ENCODE measurements around the gene DVL2. TPM values are rescaled to one million over a fixed set of nuclear protein-coding genes. Genes with fewer than 3 reads are reported as not detected.

DVL2 gene
- total RNA-seq, 1 experiment from 2014 or later = 45.3 TPM

DNA sequence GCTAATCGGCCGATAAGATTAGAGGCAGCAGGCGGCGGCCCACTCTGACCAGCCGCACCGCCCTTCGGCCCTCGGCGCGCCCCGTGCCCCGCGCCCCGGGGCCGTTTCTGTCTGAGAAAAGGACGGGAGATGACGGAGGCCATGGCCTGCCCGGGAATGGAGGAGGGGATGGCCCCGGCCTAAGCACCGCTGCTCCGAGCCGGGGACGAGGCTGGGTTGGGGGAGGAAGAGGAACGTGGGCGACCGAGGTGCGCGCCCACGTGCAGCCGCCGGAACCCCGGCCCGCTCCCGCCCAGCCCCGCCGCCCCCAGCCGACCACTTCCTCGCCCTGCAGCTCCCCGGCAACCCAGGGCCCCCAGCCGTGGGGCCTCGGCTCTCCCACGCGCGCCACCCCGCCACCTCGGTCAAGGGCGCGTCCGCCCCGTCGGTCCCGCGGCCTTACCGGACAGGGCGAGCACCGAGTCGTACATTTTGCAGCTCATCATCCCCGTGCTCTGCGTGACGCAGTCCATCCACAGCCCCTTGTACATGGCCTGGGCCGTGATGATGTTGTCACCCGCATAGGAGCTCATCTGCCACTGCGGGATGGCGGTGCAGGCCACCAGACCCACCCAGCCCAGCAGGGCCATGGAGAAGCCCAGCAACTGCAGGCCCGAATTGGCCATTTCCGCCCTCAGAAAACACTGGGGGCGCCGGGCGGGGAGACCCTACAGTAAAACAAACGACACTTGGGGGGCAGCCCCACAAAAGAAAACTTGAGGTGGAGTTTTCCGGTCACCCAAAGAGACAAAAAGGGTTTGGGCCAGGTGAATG, 27.3 kb upstream of the DVL2 start:
- Histone ChIP-seq H3K4me3 (no peak overlapping the region), H3K4me1 (replicated peaks) (peaks cover 26% of the 10 kb centered on the region), H3K27me3 (replicated peaks) (peaks cover 13% of the 10 kb centered on the region; the same call in 1 of the 2 replicates), H3K9me3 (replicated peaks) (no peaks in the 10 kb centered on the region), H3K36me3 (peaks cover 19% of the 10 kb centered on the region), H3K27ac (no peak overlapping the region)
- no peak for DNase-seq (ENCODE audit: low read depth in 1 of 2, low spot score in 2 of 2)

GRCh38 chr17:7260651-7261378, 26.5 kb upstream of the DVL2 start:
- Histone ChIP-seq H3K27me3 (replicated peaks) (peaks cover 13% of the 10 kb centered on the region; the same call in 1 of the 2 replicates), H3K4me1 (replicated peaks) (peaks cover 23% of the 10 kb centered on the region)
- no peak for DNase-seq (ENCODE audit: low read depth in 1 of 2, low spot score in 2 of 2)

DNA sequence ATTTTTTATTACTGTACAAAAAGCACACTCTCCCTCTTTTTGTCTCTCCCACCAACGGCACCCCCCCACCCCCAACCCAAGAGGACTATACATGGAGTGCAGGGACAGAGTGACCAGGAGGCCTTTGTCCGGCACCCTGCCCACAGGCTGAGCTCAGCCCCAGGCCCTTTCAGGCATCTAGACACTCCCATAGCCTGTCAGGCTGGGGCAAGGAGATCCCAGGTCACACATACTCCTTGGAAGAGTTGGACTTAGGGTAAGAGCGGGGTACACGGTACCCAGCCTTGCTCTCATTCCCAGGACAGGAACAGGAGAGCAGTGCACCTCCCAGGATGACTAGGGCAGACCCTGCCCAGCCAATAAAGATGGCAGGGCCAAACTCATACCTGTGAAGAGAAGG, 25.8 kb upstream of the DVL2 start:
- no peak overlapping the region for H3K27ac ChIP-seq
- no peaks in the 10 kb centered on the region for H3K9me3 ChIP-seq (replicated peaks)
- H3K4me3 ChIP-seq = no peak overlapping the region
- H3K36me3 ChIP-seq = peaks cover 31% of the 10 kb centered on the region
- H3K4me1 ChIP-seq (replicated peaks) = peaks cover 18% of the 10 kb centered on the region
- peaks cover 13% of the 10 kb centered on the region; the same call in 1 of the 2 replicates for H3K27me3 ChIP-seq (replicated peaks)
- DNase-seq (ENCODE audit: low read depth in 1 of 2, low spot score in 2 of 2) = no peak

More at GRCh38 chr17:7260651-7261378, 26.5 kb upstream of the DVL2 start:
- no peak overlapping the region for H3K4me3 ChIP-seq
- H3K36me3 ChIP-seq = peaks cover 26% of the 10 kb centered on the region
- no peak overlapping the region for H3K27ac ChIP-seq
- no peaks in the 10 kb centered on the region for H3K9me3 ChIP-seq (replicated peaks)

GRCh38 chr17:7259555-7259889, 25.2 kb upstream of the DVL2 start:
- no peaks in the 10 kb centered on the region for H3K9me3 ChIP-seq (replicated peaks)
- H3K36me3 ChIP-seq = peaks cover 35% of the 10 kb centered on the region
- H3K4me1 ChIP-seq (replicated peaks) = peaks cover 13% of the 10 kb centered on the region
- no peak overlapping the region for H3K27ac ChIP-seq
- H3K27me3 ChIP-seq (replicated peaks) = peaks cover 13% of the 10 kb centered on the region; the same call in 1 of the 2 replicates
- DNase-seq (ENCODE audit: low read depth in 1 of 2, low spot score in 2 of 2) = no peak
- no peak overlapping the region for H3K4me3 ChIP-seq

GRCh38 chr17:7258731-7259554, 24.6 kb upstream of the DVL2 start:
- Histone ChIP-seq H3K9me3 (replicated peaks) (no peaks in the 10 kb centered on the region), H3K4me1 (replicated peaks) (peaks cover 8% of the 10 kb centered on the region; the same call in 1 of the 2 replicates), H3K4me3 (no peak overlapping the region), H3K36me3 (peaks cover 41% of the 10 kb centered on the region), H3K27ac (no peak overlapping the region), H3K27me3 (replicated peaks) (peaks cover 13% of the 10 kb centered on the region; the same call in 1 of the 2 replicates)
- DNase-seq (ENCODE audit: low read depth in 1 of 2, low spot score in 2 of 2) = no peak

DNA sequence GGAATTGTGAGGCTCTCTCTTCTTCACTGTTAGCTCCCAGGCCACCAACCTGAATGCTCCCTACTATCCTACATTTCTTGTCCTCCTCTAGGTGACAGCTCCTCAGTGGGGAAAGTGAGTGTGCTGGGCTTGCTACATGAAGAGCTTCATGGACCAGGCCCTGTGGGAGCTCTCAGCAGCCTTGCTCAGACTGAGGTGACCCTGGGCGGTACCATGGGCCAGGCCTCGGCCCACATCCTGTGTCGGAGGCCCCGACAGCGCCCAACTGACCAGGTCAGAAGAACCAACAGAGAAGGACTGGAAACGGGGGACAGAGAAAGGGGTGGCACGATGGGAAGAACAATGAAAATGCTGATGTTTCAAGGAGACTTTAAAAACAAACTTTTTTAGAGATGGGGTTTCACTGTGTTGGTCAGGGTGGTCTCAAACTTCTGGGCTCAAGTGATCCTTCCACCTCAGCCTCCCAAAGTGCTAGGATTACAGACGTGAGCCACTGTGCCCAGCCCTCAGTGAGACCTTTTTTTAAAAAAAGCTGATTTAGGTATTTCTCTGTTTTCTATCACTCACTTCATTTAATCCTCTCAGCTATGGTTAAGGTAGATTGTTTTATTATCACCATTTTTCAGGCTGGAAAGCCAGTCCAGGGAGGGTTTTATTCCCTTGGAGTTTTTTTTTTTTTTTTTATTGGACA, 22.6 kb upstream of the DVL2 start:
- Histone ChIP-seq H3K4me1 (replicated peaks) (peaks cover 6% of the 10 kb centered on the region; the same call in 1 of the 2 replicates), H3K9me3 (replicated peaks) (no peaks in the 10 kb centered on the region), H3K27ac (no peak overlapping the region), H3K27me3 (replicated peaks) (peaks cover 3% of the 10 kb centered on the region; the same call in 1 of the 2 replicates), H3K4me3 (no peak overlapping the region), H3K36me3 (peaks cover 54% of the 10 kb centered on the region)
- DNase-seq (ENCODE audit: low read depth in 1 of 2, low spot score in 2 of 2) = no peak

DNA sequence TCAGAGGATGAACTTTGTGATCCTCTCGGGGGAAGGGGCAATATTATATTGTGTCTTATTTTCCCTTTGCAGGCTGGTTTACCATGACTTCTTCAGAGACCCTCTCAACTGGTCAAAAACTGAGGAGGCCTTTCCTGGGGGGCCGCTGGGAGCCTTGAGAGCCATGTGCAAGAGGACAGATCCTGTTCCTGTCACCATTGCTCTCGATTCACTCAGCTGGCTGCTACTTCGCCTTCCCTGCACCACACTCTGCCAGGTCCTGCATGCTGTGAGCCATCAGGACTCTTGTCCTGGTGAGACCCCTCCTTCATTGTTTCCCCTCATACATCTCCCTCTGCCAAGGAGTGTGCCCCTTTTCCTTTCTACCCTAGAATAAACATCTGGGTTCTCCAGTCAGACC, 20.2 kb upstream of the DVL2 start:
- H3K27me3 ChIP-seq (replicated peaks) = no peaks in the 10 kb centered on the region
- H3K4me3 ChIP-seq = no peak overlapping the region
- DNase-seq (ENCODE audit: low read depth in 1 of 2, low spot score in 2 of 2) = no peak
- H3K9me3 ChIP-seq (replicated peaks) = no peaks in the 10 kb centered on the region
- H3K4me1 ChIP-seq (replicated peaks) = peaks cover 17% of the 10 kb centered on the region
- H3K27ac ChIP-seq = no peak overlapping the region
- H3K36me3 ChIP-seq = peaks cover 54% of the 10 kb centered on the region

- Histone ChIP-seq H3K4me1 (replicated peaks) (peaks cover 17% of the 10 kb centered on the region), H3K9me3 (replicated peaks) (no peaks in the 10 kb centered on the region), H3K27ac (no peak overlapping the region), H3K4me3 (peak overlapping the region; percentile 91), H3K27me3 (replicated peaks) (no peaks in the 10 kb centered on the region), H3K36me3 (peaks cover 52% of the 10 kb centered on the region)
- no peak for DNase-seq (ENCODE audit: low read depth in 1 of 2, low spot score in 2 of 2)
These were observed 18.8 kb upstream of the DVL2 start for GRCh38 chr17:7253082-7253481.

DNA sequence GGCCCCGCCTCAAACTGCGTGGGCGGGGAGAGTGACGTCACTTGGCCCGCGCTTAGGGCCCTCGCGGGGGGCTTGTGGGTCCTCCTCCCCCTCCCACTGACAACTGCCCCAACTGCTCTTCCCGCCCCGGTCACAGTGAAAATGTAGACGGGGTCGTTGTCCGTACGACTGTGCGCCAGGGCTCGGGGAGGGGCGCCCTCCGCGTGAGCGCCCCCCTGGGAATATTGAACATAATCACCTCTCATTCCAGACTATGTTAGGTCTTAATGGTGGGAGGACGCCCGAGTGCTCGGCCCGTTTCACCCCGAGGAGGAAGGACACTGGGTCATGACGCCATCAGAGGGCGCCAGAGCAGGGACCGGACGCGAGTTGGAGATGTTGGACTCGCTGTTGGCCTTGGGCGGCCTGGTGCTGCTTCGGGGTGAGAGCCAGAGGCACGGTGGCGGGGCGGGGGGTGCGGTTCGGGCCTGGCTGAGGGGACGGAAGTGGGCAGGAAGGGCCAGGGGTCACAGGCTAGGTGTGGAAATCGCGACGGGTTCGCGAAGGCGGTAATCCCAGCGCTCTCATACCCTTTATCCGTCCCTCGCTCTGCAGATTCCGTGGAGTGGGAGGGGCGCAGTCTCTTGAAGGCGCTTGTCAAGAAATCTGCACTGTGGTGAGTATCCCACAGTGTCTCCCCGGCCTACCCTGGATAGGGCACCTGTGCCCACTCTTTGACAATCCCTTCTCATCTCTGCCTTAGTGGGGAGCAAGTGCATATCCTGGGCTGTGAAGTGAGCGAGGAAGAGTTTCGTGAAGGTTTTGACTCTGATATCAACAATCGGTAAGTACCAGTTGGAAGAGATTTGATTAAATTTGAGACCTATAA, 18.1 kb upstream of the DVL2 start, which contains the start of gene ELP5:
ELP5 (plus strand) TSS at position 40 of the 868 bp plus-strand sequence; CDS start at position 376, 336 bp downstream.
- H3K36me3 ChIP-seq = peaks cover 45% of the 10 kb centered on the region
- peaks cover 17% of the 10 kb centered on the region for H3K4me1 ChIP-seq (replicated peaks)
- peak in 1 of 2 experiments; percentile 95 for DNase-seq (ENCODE audit: low read depth in 1 of 2, low spot score in 2 of 2)
- H3K4me3 ChIP-seq = peak within 1 kb of the TSS; percentile 91
- no peaks in the 10 kb centered on the region for H3K27me3 ChIP-seq (replicated peaks)
- no peaks in the 10 kb centered on the region for H3K9me3 ChIP-seq (replicated peaks)
- peak within 1 kb of the TSS; percentile 98 for H3K27ac ChIP-seq

DNA sequence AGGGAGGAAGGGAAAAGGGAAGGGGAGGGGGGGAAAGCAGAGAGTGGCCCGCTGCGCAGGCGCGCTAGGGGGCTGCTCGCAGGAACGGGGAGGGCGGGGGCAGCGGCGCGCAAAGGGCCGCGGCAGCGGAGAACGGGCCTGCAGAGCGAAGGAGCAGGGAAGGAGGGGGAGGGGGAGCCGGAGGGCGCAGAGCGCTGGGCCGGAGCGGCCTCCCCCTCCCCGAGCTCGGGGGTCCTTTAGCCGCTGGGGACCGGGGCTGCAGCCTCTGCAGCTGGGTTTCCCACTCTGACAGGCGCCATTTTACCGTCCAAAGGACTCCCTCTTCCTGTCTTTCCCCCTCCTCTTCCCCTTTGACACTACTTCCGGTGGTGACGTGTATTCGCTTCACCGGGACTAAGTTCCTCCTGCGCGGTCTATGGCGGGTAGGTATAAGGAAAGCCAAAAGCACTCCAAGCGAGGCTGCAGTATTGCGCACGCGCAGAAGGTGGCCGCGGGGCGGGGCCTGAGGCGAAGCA, 17.4 kb upstream of the DVL2 start, which contains the start of gene CTDNEP1:
CTDNEP1 (minus strand) TSS at position 74 of the 515 bp plus-strand sequence. CDS start 438 bp downstream, outside the sequence.
- peaks cover 17% of the 10 kb centered on the region for H3K4me1 ChIP-seq (replicated peaks)
- H3K36me3 ChIP-seq = peaks cover 43% of the 10 kb centered on the region
- peak within 1 kb of the TSS; percentile 98 for H3K27ac ChIP-seq
- no peaks in the 10 kb centered on the region for H3K9me3 ChIP-seq (replicated peaks)
- peak; percentile 99 to 100 for DNase-seq (ENCODE audit: low read depth in 1 of 2, low spot score in 2 of 2)
- H3K4me3 ChIP-seq = peak within 1 kb of the TSS; percentile 91
- H3K27me3 ChIP-seq (replicated peaks) = no peaks in the 10 kb centered on the region

DNA sequence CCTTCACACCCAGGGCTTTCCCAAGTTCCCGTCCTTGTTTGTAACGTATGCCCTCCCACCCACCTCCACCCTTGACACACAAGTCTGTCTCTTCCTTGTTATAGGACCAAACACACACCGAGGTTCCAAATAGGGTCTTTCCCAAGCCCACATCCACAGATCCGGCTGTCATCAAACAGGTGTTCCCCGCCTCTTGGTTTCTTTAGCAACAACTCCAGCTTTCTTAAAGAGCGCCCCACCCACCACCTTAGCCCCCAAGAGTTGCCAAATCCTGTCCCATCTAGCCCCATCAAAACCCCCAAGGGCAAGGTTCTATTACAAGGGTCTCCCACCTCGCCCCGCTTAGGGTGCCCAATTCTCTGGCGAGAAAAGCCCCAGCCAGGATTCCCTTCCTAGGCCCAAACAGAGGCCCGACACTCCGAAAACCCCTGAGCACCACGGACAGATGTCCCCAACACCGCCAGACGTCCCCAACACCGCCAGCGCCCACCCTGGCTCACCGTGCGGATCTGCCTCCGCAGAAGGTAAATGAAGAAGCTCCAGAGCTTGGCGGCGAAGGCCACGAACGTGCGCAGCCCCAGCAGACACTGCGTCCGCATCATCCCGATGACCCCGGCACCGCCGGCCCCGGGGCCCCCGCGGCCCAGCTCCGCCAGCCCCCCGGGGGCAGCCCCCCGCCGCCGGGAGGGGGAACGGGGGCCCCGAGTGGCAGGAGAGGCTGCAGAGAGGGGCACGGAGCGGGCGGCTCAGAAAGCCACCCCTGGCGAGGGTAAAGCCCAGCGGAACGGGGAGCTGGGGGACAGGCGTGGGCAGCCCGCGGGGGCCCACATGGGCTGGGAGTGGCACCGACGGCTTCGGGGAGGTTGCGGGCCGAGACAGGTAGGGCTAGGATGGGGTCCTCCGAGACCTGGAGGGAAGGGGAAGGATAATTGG, 16.6 kb upstream of the DVL2 start:
- DNase-seq (ENCODE audit: low read depth in 1 of 2, low spot score in 2 of 2) = no peak
- Histone ChIP-seq H3K4me3 (peak overlapping the region; percentile 91), H3K4me1 (replicated peaks) (peaks cover 17% of the 10 kb centered on the region), H3K36me3 (peaks cover 43% of the 10 kb centered on the region), H3K27me3 (replicated peaks) (no peaks in the 10 kb centered on the region), H3K27ac (peak overlapping the region; percentile 51; the same call in 1 of the 2 replicates), H3K9me3 (replicated peaks) (no peaks in the 10 kb centered on the region)
